Occipital lobe (tissue), 2 donors: Measurements from ENCODE around the gene GPBP1. TPM values are rescaled to one million over a fixed set of nuclear protein-coding genes. Genes with fewer than 3 reads are reported as not detected.

Experiments used
- DNase-seq: peaks from one replicate; lab custom pipeline; 2025; lab: John Stamatoyannopoulos, UW
- total RNA-seq: library from RNA; depleted of rRNA; stranded (reverse); fragments of >200 nt; gene quantifications from one replicate; pipeline ENCODE4 v1.2.3, GENCODE V29; 2014

Gene GPBP1
- total RNA-seq, 1 donor from 2014 or later = 159 TPM

DNA sequence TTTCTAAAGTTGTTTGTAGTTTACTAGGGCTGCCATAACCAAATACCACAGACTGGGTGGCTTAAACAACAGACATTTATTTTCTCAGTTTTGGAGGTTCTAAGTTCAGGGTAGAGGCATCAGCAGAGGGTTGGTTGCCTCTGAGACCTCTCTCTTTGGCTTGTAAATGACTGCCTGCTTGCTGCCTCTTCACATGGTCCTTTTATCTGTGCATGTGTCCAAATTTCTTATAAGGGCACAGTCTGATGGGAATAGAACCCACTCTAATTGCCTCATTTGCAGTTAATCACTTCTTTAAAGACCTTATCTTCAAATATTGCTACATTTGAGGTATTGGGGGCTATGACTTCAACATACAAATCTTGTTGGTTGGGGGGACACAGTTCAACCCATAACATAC, 36.8 kb downstream of the GPBP1 start:
- DNase-seq = no peak

DNA sequence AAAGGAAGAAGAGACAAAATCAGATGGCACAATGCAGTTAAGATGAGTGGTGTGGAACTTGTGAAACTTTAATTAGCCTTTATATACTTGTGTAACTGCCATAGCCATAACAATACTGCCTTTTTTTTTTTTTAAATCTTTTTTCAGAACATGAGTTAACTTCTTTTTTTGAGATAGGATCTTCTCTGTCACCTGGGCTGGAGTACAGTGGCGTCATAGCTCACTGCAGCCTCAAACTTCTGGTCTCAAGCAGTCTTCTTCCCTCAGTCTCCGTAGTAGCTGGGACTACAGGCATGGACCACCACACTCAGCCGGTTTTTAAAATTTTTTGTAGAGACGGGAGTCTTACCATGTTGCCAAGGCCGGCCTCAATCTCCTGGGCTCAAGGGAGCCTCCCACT, 37.2 kb downstream of the GPBP1 start:
- no peak for DNase-seq

DNA sequence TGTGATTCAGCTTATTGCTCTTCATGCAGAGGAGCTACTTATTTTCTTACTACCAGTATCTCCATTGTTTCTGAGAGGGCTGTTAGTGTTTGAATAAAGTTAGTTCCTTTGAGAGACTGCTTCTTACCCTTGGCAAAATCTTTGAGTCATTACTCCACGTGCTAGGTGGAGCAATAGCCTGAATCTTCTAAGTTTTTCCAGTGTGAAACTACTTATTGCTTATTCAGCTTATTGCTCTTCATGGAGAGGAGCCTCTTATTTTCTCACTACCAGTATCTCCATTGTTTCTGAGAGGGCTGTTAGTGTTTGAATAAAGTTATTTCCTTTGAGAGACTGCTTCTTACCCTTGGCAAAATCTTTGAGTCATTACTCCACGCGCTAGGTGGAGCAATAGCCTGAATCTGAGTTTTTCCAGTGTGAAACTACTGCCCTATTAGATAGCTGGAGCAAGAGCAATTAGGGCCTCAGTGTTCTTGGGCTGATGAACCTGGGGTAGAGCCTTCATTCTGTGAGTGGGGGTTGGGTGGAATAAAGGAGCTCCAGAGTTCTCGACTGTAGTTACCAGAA, 41.9 kb downstream of the GPBP1 start:
- DNase-seq = no peak

DNA sequence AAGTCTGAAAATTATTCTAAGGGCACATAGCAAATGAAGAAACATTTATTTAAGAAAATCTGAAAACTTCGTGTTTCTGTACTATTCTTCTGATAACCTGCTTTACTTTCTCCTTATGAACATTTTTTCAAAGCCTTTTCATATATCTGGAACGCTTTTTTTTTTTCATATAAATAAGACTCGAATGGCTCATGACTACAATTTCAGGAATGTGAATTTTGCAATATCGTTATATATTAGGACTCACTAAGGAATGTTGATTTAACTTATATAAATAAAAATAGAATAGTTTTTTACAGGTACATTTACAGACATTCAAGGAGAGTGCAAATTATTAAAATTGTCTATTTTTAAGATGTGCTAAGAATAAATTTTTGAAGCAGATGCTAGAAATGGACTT, 42.9 kb downstream of the GPBP1 start:
- DNase-seq = no peak

DNA sequence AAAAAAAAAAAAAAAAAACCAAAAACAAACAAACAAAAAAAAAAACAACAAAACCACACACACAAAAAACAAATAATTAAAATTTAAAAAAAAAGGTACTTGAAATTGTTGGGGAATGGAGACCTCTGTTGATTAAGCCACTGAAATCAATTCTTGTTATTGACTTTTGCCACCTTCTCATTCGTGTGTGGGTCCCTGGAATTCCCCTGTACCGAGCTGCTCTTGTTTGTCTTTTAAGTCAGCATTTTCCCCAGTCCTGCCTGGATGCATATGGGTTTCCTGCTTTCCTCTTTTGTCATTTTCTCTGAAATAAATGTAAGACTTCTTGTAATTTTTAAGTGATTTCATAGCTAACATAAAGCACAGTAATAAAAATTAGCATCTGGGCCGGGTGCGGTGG, 45.5 kb downstream of the GPBP1 start:
- DNase-seq = no peak

DNA sequence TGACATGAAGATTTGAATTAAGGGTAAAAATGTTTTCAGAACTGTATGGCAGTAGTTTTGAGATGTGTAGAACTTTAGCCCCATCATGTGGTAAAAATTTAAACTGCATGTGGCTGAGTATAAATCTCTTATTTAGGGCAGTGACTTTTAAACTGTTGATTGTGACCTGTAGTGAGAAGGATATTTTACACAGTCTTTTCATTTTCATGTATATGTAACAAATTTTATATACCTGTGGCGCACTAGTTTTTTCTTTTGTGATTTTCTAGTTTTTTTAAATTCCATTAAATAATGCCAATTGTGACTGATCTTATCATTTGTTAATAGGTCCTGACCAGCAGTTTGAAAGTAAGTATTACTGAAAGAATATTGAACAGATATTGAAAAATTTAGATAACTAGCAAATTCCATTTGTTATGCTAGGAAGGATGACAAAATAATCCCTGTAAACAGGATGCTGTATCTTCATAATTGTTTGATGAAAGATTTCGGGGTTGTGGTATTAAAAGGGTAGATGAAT, 47.2 kb downstream of the GPBP1 start:
- DNase-seq = no peak

DNA sequence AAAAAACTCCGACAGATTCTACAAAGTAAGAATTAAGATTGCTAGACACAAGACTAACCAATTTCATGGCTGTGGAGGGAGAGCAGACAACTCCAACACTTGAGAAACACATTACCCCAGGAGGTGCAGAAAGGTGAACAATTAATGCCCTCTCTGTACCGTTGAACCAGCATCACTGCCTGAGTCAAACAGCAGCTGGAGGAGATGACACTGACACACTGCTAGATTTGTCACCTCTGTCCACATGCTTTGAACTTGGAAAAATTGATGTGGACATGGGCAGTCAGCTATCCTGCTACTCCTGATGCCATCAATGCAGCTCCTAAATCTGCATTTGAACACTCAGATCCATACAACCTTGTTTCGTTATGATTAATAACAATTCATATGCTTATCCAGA, 51.7 kb downstream of the GPBP1 start:
- no peak for DNase-seq

DNA sequence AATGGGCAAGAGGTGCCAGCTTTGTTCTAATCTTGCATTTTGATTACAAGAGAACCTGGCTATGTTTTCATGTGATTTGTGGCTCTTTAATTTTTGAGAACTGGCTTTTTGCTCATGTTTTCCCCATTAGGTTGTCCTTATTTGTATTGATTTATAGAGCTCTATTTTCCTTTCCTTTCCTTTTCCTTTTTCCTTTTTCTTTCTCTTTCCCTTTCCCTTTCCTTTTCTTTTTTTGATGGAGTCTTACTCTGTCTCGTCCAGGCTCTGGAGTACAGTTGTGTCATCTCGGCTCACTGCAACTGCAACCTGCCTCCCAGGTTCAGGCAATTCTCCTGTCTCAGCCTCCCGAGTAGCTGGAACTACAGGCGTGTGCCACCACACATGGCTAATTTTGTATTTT, 55.5 kb downstream of the GPBP1 start:
- DNase-seq = no peak

DNA sequence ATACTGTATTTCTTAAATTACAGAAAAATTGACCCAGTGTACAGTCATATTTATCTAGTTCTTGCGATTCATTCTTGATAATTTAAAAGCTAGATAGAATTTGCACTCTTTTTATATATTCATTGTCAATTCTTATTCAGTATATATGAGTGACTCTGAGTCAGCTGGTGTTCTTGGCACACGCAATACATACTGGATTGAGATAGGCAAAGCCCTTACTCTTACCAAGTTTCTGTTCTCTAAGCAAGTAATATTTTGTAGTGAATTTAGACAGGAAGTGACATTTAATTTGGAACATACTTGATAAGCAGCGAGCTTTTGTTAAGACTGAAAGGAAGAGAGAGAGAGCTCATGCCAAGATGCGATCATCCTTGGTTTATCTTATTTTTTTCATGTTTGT, 57.7 kb downstream of the GPBP1 start:
- no peak for DNase-seq

DNA sequence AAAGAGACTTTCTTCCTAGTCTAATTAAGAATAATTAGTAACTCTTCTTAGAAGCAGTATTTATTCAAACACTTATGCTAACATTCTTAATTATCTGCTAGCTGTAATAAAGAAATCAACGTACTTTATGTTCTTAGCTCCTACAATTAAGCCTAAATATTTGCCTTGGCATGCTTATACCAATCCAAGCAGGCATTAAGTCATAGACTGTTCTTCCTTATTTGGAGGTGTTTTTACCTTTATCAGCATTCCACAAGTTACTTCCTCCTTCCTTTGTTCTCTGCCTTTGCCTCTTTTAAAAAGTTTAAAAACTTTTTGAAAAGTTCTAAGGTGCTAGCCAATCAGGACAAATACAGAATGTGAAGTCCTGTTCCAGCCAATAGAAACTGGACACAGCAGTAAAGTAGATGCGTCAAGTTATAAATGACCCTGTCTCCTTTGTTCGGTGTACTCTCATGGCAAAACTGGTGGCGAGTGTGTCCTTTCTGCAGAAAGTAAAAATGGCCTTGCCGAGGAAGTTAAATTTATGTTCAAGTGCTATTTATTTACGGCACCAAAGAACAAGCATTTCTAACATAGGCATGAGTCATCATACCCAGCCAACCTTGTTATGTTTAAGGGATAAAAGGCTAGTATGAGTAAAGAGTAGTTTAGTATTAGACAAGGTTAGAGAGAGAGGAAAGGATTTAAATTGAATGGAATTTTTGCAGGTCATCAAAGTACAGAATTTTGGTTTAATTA, 58.6 kb downstream of the GPBP1 start:
- DNase-seq = no peak

DNA sequence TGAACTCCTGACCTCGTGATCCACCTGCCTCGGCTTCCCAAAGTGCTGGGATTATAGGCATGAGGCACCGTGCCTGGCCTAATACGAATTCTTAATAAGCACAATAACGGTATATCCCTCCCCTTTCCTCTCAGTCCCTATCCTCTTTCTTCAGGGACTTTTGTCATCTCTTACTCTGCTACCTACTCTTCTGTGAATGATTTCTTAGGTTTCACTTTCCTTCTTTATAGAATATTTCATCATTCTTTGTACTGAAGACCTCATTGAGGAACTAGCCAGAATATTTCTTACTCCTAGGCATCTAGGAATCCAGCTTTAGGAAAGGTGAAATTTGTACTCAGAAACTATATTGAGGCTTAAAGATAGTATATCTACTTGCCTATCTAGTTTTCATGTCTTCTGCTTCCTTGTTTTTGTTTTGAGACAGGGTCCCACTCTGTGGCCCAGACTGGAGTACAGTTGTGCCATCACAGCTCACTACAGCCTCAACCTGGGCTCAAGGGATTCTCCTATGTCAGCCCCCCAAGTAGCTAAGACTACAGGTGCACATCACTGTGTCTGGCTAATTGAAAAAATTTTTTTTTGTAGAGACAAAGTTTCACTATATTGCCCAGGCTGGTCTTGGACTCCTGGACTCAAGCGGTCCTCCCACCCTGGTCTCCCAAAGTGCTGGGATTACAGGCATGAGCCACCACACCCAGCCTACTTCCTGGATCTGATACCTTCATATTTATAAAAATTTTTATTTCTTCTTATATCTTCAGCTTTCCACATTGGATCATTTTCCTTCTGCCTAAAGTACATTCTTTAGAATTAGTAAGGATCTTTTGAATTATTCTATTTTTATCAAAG, 69.7 kb downstream of the GPBP1 start:
- no peak for DNase-seq

DNA sequence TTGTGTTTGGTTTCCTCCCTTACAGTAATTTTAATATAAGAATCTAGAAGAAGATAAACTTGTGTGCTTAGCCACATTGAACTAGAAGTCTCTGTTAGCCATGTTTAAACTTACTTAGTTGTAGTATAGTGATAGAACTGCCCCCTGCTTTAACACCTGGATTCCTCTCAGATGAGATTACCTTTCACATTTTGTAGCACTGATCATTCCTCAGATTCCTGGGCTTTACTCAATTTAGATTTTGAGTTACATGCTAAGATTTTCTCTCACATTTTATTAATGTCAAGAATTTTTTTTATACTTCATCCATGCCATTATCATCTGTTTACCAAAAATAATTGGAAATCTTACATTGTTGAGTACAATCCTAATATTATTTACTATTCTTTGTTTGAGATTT, 70.5 kb downstream of the GPBP1 start:
- no peak for DNase-seq

DNA sequence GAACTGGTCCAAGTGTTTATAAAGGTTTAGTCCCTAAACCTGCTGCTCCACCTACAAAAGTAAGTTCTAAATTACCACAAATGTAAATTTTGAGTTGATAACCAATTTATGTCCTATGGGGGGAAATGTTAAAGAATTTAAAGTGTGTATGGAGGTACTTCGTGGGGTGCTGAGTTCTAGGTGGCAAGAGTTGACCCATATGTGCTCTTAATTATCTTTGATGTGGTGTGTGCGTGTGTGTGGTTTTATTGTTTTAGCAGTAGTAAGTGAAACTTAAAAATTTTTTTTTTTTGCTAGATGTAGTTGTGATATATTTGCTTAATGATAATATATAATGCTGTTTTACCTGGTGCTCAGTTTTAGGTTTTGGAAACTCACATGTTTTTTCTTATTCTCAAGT, 72.6 kb downstream of the GPBP1 start:
- no peak for DNase-seq

DNA sequence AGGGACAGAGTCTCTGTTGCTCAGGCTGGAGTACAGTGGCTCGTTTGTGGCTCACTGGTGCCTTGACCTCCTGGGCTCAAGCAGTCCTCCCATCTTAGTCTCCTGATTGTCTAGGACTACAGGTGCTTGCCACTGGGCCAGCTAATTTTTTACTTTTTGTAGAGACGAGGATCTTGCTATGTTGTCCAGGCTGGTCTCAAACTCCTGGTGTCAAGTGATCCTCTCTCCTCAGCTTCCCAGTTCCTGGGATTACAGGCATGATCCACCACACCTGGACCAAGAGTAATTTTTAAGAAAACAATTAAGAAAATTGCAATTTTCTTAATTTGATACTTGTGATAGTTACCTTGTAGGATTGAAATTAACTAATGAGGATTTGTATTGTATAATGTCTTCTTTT, 73.9 kb downstream of the GPBP1 start:
- DNase-seq = no peak

DNA sequence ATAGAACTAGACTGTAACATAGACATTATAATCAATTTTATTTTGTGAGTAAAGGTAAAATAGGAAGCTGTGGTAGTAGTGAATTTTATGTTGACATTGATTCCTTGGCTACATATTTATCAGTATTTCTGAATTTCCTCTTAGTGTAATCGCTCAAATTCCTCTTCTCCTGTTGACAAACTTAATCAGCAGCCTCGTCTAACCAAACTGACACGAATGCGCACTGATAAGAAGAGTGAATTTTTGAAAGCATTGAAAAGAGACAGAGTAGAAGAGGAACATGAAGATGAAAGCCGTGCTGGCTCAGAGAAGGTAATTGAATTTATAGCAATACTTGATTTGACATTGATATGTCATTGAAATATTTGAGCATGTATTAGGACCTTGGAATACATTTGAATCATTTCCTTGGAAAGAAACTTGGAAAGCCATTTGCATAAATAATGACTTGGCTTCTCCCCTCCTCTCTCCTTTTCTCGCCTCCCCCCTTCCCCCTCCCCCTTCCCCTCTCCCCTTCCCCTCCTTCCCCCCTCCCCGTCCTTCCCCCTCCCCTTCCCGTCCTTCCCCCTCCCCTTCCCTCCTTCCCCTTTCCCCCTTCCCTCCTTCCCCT, 75.5 kb downstream of the GPBP1 start:
- DNase-seq = no peak

DNA sequence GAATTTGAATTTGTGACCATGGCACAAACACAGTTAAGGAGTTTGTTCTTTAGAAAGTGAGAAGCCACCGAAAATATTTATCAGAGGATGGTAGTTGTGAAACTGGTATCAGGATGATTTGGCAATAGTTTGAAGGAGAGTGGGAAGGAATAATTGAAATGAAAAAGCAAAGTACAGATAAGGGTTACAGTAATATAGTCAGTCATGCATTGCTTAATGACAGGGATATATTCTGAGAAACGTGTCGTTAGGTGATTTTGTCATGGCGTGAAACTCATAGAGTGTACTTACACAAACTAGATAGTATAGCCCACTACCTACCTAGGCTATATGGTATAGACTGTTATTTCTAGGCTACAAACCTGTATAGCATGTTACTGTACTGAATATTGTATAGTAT, 84.2 kb downstream of the GPBP1 start:
- DNase-seq = no peak

DNA sequence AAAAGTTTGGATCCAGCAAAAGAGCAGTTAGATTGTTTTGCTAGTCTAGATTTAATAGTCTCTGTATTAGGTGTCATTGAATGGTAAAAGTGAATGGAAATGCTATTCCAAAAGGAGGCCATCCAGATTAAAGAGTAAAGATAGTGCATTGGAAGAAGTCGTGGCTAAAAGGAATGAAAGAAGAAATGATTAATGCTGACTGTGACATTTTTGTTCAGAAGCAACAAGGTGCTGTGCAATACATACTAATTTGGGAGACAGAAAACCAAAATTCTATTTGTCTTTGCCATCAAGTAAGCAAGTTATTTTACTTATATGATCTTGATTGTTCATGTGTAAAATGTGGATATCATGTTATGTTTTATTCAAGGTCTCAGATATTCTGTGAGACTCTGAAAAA, 85.1 kb downstream of the GPBP1 start:
- no peak for DNase-seq

DNA sequence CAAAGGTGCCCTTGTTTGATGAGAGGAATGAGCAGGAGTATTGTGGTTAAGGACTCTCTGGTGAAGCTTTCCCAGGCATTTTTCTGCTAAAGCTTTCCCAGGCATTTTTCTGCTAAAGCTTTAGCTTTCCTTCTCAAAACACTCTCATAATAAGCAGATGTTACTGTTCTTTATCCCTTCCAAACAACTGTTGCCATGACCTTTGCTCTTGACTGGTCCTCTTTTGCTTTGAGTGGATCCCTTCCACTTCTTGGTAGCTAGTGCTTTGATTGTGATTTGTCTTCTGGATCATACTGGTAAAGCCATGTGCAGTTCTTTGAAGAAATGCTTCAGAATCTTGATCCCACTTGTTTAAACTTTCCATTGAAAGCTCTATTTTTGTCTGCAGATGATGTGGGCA, 85.8 kb downstream of the GPBP1 start:
- no peak for DNase-seq

DNA sequence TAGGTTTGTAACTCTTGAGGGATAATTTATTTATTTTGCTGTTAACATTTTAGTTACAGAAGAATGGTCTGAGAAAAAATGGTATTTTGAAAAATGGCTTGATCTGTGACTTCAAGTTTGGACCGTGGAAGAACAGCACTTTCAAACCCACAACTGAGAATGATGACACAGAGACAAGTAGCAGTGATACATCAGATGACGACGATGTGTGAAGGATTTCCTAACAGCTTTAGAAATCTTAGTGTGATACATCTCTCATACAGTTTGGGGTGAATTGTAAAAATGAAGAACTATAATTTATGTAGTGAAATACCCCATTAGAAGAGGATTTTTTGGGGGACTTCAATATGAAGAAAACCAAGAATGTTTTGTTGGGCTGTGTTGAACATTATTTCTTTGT, 88.7 kb downstream of the GPBP1 start:
- DNase-seq = no peak

DNA sequence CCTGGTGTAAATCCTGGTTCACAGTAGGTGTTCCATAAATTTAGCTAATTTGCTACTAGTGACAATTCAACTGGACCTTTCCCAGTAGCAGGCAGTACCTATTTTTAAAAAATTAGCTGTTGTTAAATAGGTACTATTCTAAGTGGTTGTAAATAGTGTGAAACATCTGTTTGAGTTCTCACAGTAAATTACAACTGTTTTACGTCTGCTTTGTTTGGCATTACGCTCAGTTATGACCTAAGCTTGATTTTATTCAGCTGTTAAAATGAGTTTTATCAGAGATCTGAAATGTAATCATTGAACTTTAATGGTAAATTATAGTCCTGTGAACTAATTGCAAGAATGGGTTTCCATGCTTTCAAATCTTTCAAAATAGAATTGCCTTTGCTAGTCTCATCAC, 93.9 kb downstream of the GPBP1 start:
- no peak for DNase-seq

DNA sequence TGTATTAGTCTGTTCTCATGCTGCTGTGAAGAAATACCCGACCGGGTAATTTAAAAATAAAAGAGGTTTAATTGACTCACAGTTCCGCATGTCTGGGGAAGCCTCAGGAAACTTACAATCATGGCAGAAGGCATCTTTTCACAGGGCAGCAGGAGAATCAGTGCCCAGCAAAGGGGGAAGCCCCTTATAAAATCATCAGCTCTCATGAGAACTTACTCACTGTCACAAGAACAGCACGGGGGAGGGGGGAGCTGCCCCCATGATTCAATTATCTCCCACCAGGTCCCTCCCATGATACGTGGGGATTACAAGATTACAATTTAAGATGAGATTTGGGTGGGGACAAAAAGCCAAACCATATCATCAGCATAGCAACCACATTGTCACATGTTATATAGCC, 102.5 kb downstream of the GPBP1 start:
- DNase-seq = no peak

DNA sequence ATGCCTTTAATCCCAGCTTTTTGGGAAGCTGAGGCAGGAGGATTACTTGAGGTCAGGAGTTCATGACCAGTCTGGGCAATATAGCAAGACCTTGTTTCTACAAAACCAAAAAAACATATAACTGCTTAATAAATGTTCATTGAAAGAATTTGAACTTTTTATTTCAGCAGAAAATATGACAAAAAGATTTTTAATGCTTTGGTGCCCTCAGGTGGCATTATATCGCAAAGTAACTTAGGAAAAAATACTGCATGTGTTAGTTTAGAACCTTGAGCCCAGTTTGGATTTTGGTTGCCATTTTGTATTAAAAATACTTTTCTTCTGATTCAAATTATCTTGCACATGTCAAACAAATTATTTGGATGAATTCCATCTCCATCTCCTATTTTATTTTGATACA, 103.2 kb downstream of the GPBP1 start:
- no peak for DNase-seq
